ENCODE measurements around the gene RASA3. TPM values are rescaled to one million over a fixed set of nuclear protein-coding genes. Genes with fewer than 3 reads are reported as not detected.

The RASA3 gene
- total RNA-seq, 1 donor from 2014 or later, result 44.8 TPM

- Mint-ChIP-seq H3K27ac (ENCODE audit: unreplicated experiment) (no peak overlapping the region), H3K4me1 (ENCODE audit: unreplicated experiment) (no peaks in the 10 kb centered on the region), H3K4me3 (ENCODE audit: unreplicated experiment) (no peak overlapping the region), H3K9me3 (ENCODE audit: unreplicated experiment) (no peaks in the 10 kb centered on the region), H3K27me3 (ENCODE audit: unreplicated experiment) (no peaks in the 10 kb centered on the region), H3K36me3 (ENCODE audit: unreplicated experiment) (peaks cover under 1% of the 10 kb centered on the region)
- no peak for DNase-seq (ENCODE audit: extremely low spot score, unreplicated experiment)
- no peak for TF ChIP-seq CTCF (IDR thresholded peaks at IDR 0.05)
Observed at GRCh38 chr13:113948034-113948742, 184.2 kb downstream of the RASA3 start.

GRCh38 chr13:113947311-113948033, 185.0 kb downstream of the RASA3 start:
- no peaks in the 10 kb centered on the region for H3K9me3 Mint-ChIP-seq (ENCODE audit: unreplicated experiment)
- DNase-seq (ENCODE audit: extremely low spot score, unreplicated experiment), result no peak
- H3K4me1 Mint-ChIP-seq (ENCODE audit: unreplicated experiment), result no peaks in the 10 kb centered on the region
- no peak overlapping the region for H3K27ac Mint-ChIP-seq (ENCODE audit: unreplicated experiment)
- no peaks in the 10 kb centered on the region for H3K36me3 Mint-ChIP-seq (ENCODE audit: unreplicated experiment)
- no peaks in the 10 kb centered on the region for H3K27me3 Mint-ChIP-seq (ENCODE audit: unreplicated experiment)
- H3K4me3 Mint-ChIP-seq (ENCODE audit: unreplicated experiment), result no peak overlapping the region
- peak; percentile 25 for TF ChIP-seq CTCF (IDR thresholded peaks at IDR 0.05)

- TF ChIP-seq CTCF (IDR thresholded peaks at IDR 0.05), result no peak
- Mint-ChIP-seq H3K27ac (ENCODE audit: unreplicated experiment) (no peak overlapping the region), H3K27me3 (ENCODE audit: unreplicated experiment) (no peaks in the 10 kb centered on the region), H3K9me3 (ENCODE audit: unreplicated experiment) (no peaks in the 10 kb centered on the region), H3K4me1 (ENCODE audit: unreplicated experiment) (no peaks in the 10 kb centered on the region), H3K36me3 (ENCODE audit: unreplicated experiment) (peaks cover 2% of the 10 kb centered on the region), H3K4me3 (ENCODE audit: unreplicated experiment) (no peak overlapping the region)
- DNase-seq (ENCODE audit: extremely low spot score, unreplicated experiment), result no peak
Observed at GRCh38 chr13:113946409-113947181, 185.8 kb downstream of the RASA3 start.

- TF ChIP-seq CTCF (IDR thresholded peaks at IDR 0.05), result no peak
- no peak for DNase-seq (ENCODE audit: extremely low spot score, unreplicated experiment)
- Mint-ChIP-seq H3K27me3 (ENCODE audit: unreplicated experiment) (no peaks in the 10 kb centered on the region), H3K4me1 (ENCODE audit: unreplicated experiment) (no peaks in the 10 kb centered on the region), H3K36me3 (ENCODE audit: unreplicated experiment) (peaks cover 2% of the 10 kb centered on the region), H3K9me3 (ENCODE audit: unreplicated experiment) (no peaks in the 10 kb centered on the region), H3K4me3 (ENCODE audit: unreplicated experiment) (no peak overlapping the region), H3K27ac (ENCODE audit: unreplicated experiment) (no peak overlapping the region)
Observed at GRCh38 chr13:113945857-113946408, 186.5 kb downstream of the RASA3 start.
